Testis (tissue), 2 donors: ENCODE data around the gene NUBPL.

Source experiments
- CTCF ChIP-seq, 3 experiments: fragments of 450-650 bp in 2 of 3; fragments of 200-600 bp in 1 of 3; sonication (generic) in 1 of 3; IDR thresholded peaks; one replicate each; pipeline ENCODE4 v1.5.1; 2016 to 2019; ENCODE audit warnings: antibody characterized with exemption in 3 of 3, mild to moderate bottlenecking in 2 of 3, moderate library complexity in 1 of 3
- POLR2A ChIP-seq: fragments of 450-650 bp; IDR thresholded peaks from one replicate; pipeline ENCODE4 v1.6.1; 2017; ENCODE audit warnings: antibody characterized with exemption, mild to moderate bottlenecking, moderate library complexity

DNA sequence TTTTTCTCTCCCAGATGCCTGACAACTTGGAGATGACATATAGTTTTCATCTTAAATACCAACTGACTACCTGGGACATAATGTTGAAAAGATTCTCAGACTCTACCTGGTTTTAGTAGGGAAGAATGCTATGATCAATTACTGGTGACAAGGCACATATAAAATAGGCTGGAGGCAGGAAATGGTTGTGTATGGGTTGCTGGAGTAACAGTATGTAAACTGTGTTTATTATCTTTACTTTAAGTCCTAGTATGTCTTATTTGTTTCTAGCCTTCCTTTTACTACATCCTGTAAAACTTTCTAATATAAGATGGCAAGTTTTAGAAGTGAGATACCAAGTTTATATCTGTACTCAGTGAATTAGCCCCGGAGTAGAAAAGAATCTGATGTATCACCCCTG is 98.1 kb downstream of the NUBPL start:
- no peak for TF ChIP-seq CTCF (IDR thresholded peaks at IDR 0.05)
- no peak for TF ChIP-seq POLR2A
